Measurements from ENCODE around the gene TRAPPC14. TPM values are rescaled to one million over a fixed set of nuclear protein-coding genes. Genes with fewer than 3 reads are reported as not detected.

TRAPPC14 gene
- total and polyA plus RNA-seq, 2 of the 13 experiments (the other 11 are each of a cell fraction or from before 2014, with no cell fraction given) = 4.7 to 9.6 TPM

- no TSS peak for BruUV-seq (replicated peaks)
- Histone ChIP-seq H3K27ac (ENCODE audit: extremely low read length, insufficient read depth, low read length) (no peak overlapping the region), H3K9ac (ENCODE audit: insufficient read depth, low read depth, low read length) (no peak overlapping the region), H2AFZ (ENCODE audit: low read length) (no peak overlapping the region), H3K9me3 (ENCODE audit: low read length) (no peaks in the 10 kb centered on the region), H4K20me1 (ENCODE audit: insufficient read depth, low read length) (no peaks in the 10 kb centered on the region), H3K4me1 (ENCODE audit: insufficient read depth, low read length) (peaks cover 8% of the 10 kb centered on the region; the same call in 1 of the 2 replicates), H3K4me2 (ENCODE audit: low read depth, low read length) (no peak overlapping the region), H3K36me3 (replicated peaks in 1 of 2; ENCODE audit: control insufficient read depth in 1 of 2, insufficient read depth in 2 of 2, low read length in 2 of 2) (peaks cover 6 to 18% of the 10 kb centered on the region in 2 experiments; a peak in 4 of 5 replicates), H3K4me3 (replicated peaks in 1 of 3; ENCODE audit: insufficient read depth in 1 of 3, low read depth in 2 of 3, low read length in 3 of 3) (no peak overlapping the region), H3K27me3 (ENCODE audit: control insufficient read depth in 1 of 2, insufficient read depth in 2 of 2, low read length in 2 of 2) (no peaks in the 10 kb centered on the region), H3K79me2 (ENCODE audit: insufficient read depth, low read length) (peaks cover 3% of the 10 kb centered on the region)
- intact Hi-C loops (cut with micrococcal nuclease; ENCODE audit: unreplicated experiment) (no loop called here), in situ Hi-C loops (cut with HindIII; ENCODE audit: extremely low pct_ligation_motif_present, low pct_unique_long_range_greater_than_20kb) (no loop called here)
- POLR2A ChIA-PET = no interaction called here
- ATAC-seq (no peak), FAIRE-seq (no peak), DNase-seq (ENCODE audit: low spot score) (no peak)
- CTCF ChIA-PET (ENCODE audit: low intra/inter-chr PET ratio, low total read pairs) = no interaction called here
- WGBS (ENCODE audit: low lambda C conversion rate) = 94% methylated on average over 4 of the region's 4 CpGs
- TF ChIP-seq ZMYM2 (CRISPR knock-in tag; IDR thresholded peaks at IDR 0.05) = no peak
- no peak for TF ChIP-seq ATF6 (CRISPR knock-in tag; conservative IDR thresholded peaks at IDR 0.05)
- no peak for TF ChIP-seq ZNF510 (CRISPR knock-in tag; IDR thresholded peaks at IDR 0.05; ENCODE audit: low read depth)
- no peak for TF ChIP-seq ZNF512B (CRISPR knock-in tag; IDR thresholded peaks at IDR 0.05; ENCODE audit: borderline replicate concordance)
- no peak for TF ChIP-seq EZH2 (conservative IDR thresholded peaks at IDR 0.05; ENCODE audit: low read depth, low read length)
- no peak for TF ChIP-seq ZNF17 (CRISPR knock-in tag; IDR thresholded peaks at IDR 0.05)
- TF ChIP-seq MED13 (CRISPR knock-in tag; IDR thresholded peaks at IDR 0.05) = no peak
- no peak for TF ChIP-seq ZNF205 (CRISPR knock-in tag; IDR thresholded peaks at IDR 0.05)
- TF ChIP-seq ZNF550 (CRISPR knock-in tag; IDR thresholded peaks at IDR 0.05; ENCODE audit: borderline replicate concordance) = no peak
- no peak for TF ChIP-seq HNRNPK (IDR thresholded peaks at IDR 0.05; ENCODE audit: low read depth, low read length, poor library complexity, severe bottlenecking)
- no peak for TF ChIP-seq ZNF280D (CRISPR knock-in tag; IDR thresholded peaks at IDR 0.05)
- TF ChIP-seq PLSCR1 (CRISPR knock-in tag; IDR thresholded peaks at IDR 0.05; ENCODE audit: borderline replicate concordance) = no peak
- TF ChIP-seq ZNF180 (CRISPR knock-in tag; IDR thresholded peaks at IDR 0.05; ENCODE audit: borderline replicate concordance, low read depth) = no peak
- TF ChIP-seq MIER2 (CRISPR knock-in tag; IDR thresholded peaks at IDR 0.05) = no peak
- TF ChIP-seq THRA (CRISPR knock-in tag; IDR thresholded peaks at IDR 0.05; ENCODE audit: borderline replicate concordance) = no peak
These were observed 53.0 kb downstream of the TRAPPC14 start for GRCh38 chr7:100105534-100105933.

All from HepG2 (cell line).